Measurements from ENCODE around the gene SCAPER.

- TF ChIP-seq CTCF (IDR thresholded peaks at IDR 0.05) (no peak), POLR2A (IDR thresholded peaks at IDR 0.05; ENCODE audit: low read depth) (no peak), EP300 (IDR thresholded peaks at IDR 0.05) (no peak), POLR2AphosphoS5 (IDR thresholded peaks at IDR 0.05) (no peak)
Observed at GRCh38 chr15:76939715-76940114, 34.6 kb upstream of the SCAPER start.

Measured in esophagus muscularis mucosa (tissue), 4 donors.